HepG2 (cell line): ENCODE data around the gene KLHL30. TPM values are rescaled to one million over a fixed set of nuclear protein-coding genes. Genes with fewer than 3 reads are reported as not detected.

Experiments
- ATAC-seq: fragments of 200-7000 bp; cut with Tn5 transposase; 3 replicates; pipeline ENCODE4 v1.9.1; 2020; ENCODE audit warnings: mild to moderate bottlenecking, moderate library complexity
- BruUV-seq: library from RNA; stranded (reverse); fragments of 400-500 nt; replicated peaks from 2 replicates; lab custom pipeline; 2021; lab: Mats Ljungman, UMichigan
- CTCF ChIA-PET: fragments of 300-600 bp; formaldehyde crosslinking; extraction: SDS; loops from one replicate; lab custom pipeline; 2021; ENCODE audit warnings: low total read pairs, inconsistent platforms, low intra/inter-chr PET ratio; lab: Yijun Ruan, JAX
- POLR2A ChIA-PET: fragments of 350-600 bp; sonication (Branson Sonifier 250); formaldehyde crosslinking; loops from one replicate; lab custom pipeline; 2020; ENCODE audit warnings: antibody characterized with exemption, inconsistent platforms; lab: Yijun Ruan, JAX
- DNase-seq: peaks from one replicate; pipeline ENCODE4 v3.0.0-alpha.2; 2015; ENCODE audit warnings: low spot score
- FAIRE-seq: peaks from 3 replicates; lab custom pipeline; 2011; peaks lifted over from hg19 to GRCh38; lab: Jason Lieb, UNC
- H2AFZ ChIP-seq: one replicate; pipeline ENCODE4 v1.6.1; 2011; ENCODE audit warnings: low read length, inconsistent platforms
- H3K27ac ChIP-seq: fragments of 300-600 bp; 3 replicates; pipeline ENCODE4 v1.8.0; 2011; ENCODE audit warnings: mixed run types, mild to moderate bottlenecking, mixed read lengths, low read length, inconsistent platforms; ENCODE audit not compliant: insufficient read depth; ENCODE audit errors: extremely low read length
- H3K27me3 ChIP-seq, 2 experiments: fragments of 200-600 bp in 1 of 2; 2 replicates in 1 of 2; 3 replicates in 1 of 2; pipeline versions ENCODE4 v1.6.0 to v1.8.0; 2011; ENCODE audit warnings: low read length in 2 of 2, mild to moderate bottlenecking in 2 of 2, moderate library complexity in 2 of 2, inconsistent platforms in 1 of 2; ENCODE audit not compliant: insufficient read depth in 2 of 2, control insufficient read depth in 1 of 2
- H3K36me3 ChIP-seq, 2 experiments: fragments of 200-600 bp in 1 of 2; replicated peaks in 1 of 2; 2 replicates in 1 of 2; 3 replicates in 1 of 2; pipeline versions ENCODE4 v1.5.1 to v1.8.0; 2011; ENCODE audit warnings: low read length in 2 of 2, inconsistent platforms in 1 of 2; ENCODE audit not compliant: insufficient read depth in 2 of 2, control insufficient read depth in 1 of 2
- H3K4me1 ChIP-seq: 2 replicates; pipeline ENCODE4 v1.5.1; 2012; ENCODE audit warnings: low read length, inconsistent platforms; ENCODE audit not compliant: insufficient read depth
- H3K4me2 ChIP-seq: 2 replicates; pipeline ENCODE4 v1.6.0; 2011; ENCODE audit warnings: low read depth, low read length, inconsistent platforms
- H3K4me3 ChIP-seq, 3 experiments: fragments of 200-600 bp in 1 of 3; sonication (generic), shearing (Covaris generic) in 1 of 3; replicated peaks in 1 of 3; 2 replicates each; pipeline ENCODE4 v1.5.1; 2011 to 2016; ENCODE audit warnings: low read length in 3 of 3, inconsistent platforms in 2 of 3, low read depth in 2 of 3, mild to moderate bottlenecking in 2 of 3, control low read depth in 1 of 3, mixed read lengths in 1 of 3; ENCODE audit not compliant: insufficient read depth in 1 of 3
- H3K79me2 ChIP-seq: one replicate; pipeline ENCODE4 v1.6.1; 2011; ENCODE audit warnings: low read length, inconsistent platforms; ENCODE audit not compliant: insufficient read depth
- H3K9ac ChIP-seq: 2 replicates; pipeline ENCODE4 v1.6.0; 2011; ENCODE audit warnings: mild to moderate bottlenecking, low read depth, low read length, inconsistent platforms; ENCODE audit not compliant: insufficient read depth
- H3K9me3 ChIP-seq: 2 replicates; pipeline ENCODE4 v1.5.1; 2012; ENCODE audit warnings: mild to moderate bottlenecking, low read length
- H4K20me1 ChIP-seq: 2 replicates; pipeline ENCODE4 v1.6.0; 2011; ENCODE audit warnings: inconsistent platforms, mild to moderate bottlenecking, low read length, moderate library complexity; ENCODE audit not compliant: insufficient read depth
- CBX5 ChIP-seq: sonication (generic); formaldehyde crosslinking; IDR thresholded peaks from 2 replicates; pipeline ENCODE4 v1.4.0; 2020; ENCODE audit warnings: missing genetic modification reagents, borderline replicate concordance
- FOXC1 ChIP-seq: sonication (generic); formaldehyde crosslinking; IDR thresholded peaks from 2 replicates; pipeline ENCODE4 v1.8.0; 2022; ENCODE audit warnings: mild to moderate bottlenecking, missing genetic modification reagents, borderline replicate concordance
- KDM3A ChIP-seq: IDR thresholded peaks from 2 replicates; pipeline ENCODE4 v1.6.1; 2018; ENCODE audit warnings: low read depth, missing compliant biosample characterization
- KLF12 ChIP-seq: sonication (generic); formaldehyde crosslinking; IDR thresholded peaks from 2 replicates; pipeline ENCODE4 v1.4.0; 2020; ENCODE audit warnings: missing genetic modification reagents, borderline replicate concordance
- MATR3 ChIP-seq: sonication (generic); formaldehyde crosslinking; IDR thresholded peaks from 2 replicates; pipeline ENCODE4 v1.4.0; 2020; ENCODE audit warnings: missing genetic modification reagents
- ZBTB7A ChIP-seq: sonication (generic); formaldehyde crosslinking; IDR thresholded peaks from 2 replicates; pipeline ENCODE4 v1.8.0; 2022; ENCODE audit warnings: mild to moderate bottlenecking, missing genetic modification reagents
- ZFP62 ChIP-seq: sonication (generic); formaldehyde crosslinking; IDR thresholded peaks from 2 replicates; pipeline ENCODE4 v1.4.0; 2020; ENCODE audit warnings: missing genetic modification reagents
- ZNF17 ChIP-seq: sonication (generic); formaldehyde crosslinking; IDR thresholded peaks from 2 replicates; pipeline ENCODE4 v1.5.0; 2020; ENCODE audit warnings: mild to moderate bottlenecking, missing genetic modification reagents
- ZNF264 ChIP-seq: sonication (generic); formaldehyde crosslinking; IDR thresholded peaks from 2 replicates; pipeline ENCODE4 v1.4.0; 2020; ENCODE audit warnings: missing genetic modification reagents
- ZNF557 ChIP-seq: sonication (generic); formaldehyde crosslinking; IDR thresholded peaks from 2 replicates; pipeline ENCODE4 v1.4.0; 2020; ENCODE audit warnings: missing genetic modification reagents
- ZNF563 ChIP-seq: sonication (generic); formaldehyde crosslinking; IDR thresholded peaks from 2 replicates; pipeline ENCODE4 v1.8.0; 2022; ENCODE audit warnings: mild to moderate bottlenecking, moderate library complexity, missing genetic modification reagents
- ZNF776 ChIP-seq: sonication (generic); formaldehyde crosslinking; IDR thresholded peaks from 2 replicates; pipeline ENCODE4 v1.4.0; 2020; ENCODE audit warnings: mild to moderate bottlenecking, missing genetic modification reagents
- WGBS: methylation state at CpG from one replicate; pipeline ENCODE4 v1.1.6; 2017; ENCODE audit warnings: low lambda C conversion rate; 5-methylcytosine and 5-hydroxymethylcytosine counted together
- in situ Hi-C: cut with HindIII; loops from 2 replicates; pipeline ENCODE4 v1.10.0; 2017; ENCODE audit warnings: low pct_unique_long_range_greater_than_20kb; ENCODE audit not compliant: extremely low pct_ligation_motif_present
- intact Hi-C: fragments of 100-400 bp; cut with micrococcal nuclease; formaldehyde crosslinking; loops from one replicate; pipeline ENCODE4 v1.10.0; 2022; ENCODE audit not compliant: unreplicated experiment
- polyA plus RNA-seq, 8 experiments: library from polyadenylated mRNA; depleted of rRNA in 3 of 8; stranded (reverse) in 7 of 8; unstranded in 1 of 8; fragments of >200 nt; fragmentation: Illumina TruSeq in 4 of 8; extraction: Trizol in 4 of 8; gene quantifications; 2 replicates each; pipeline versions ENCODE4 v1.2.1 to v1.2.3, GENCODE V29; 2011 to 2016; ENCODE audit warnings: low read depth in 4 of 8, missing spikeins in 1 of 8, mixed read lengths in 1 of 8; ENCODE audit not compliant: insufficient read depth in 1 of 8
- total RNA-seq, 5 experiments: library from RNA; depleted of rRNA; stranded (reverse); fragments of >200 nt; fragmentation: Illumina TruSeq; extraction: Trizol; gene quantifications; 2 replicates each; pipeline ENCODE4 v1.2.3, GENCODE V29; 2016; ENCODE audit warnings: low read depth in 1 of 5
- TF ChIP-seq, protein P1 (sequence below): sonication (generic); formaldehyde crosslinking; IDR thresholded peaks from 2 replicates; pipeline ENCODE4 v1.4.0; 2020; ENCODE audit warnings: missing genetic modification reagents

Gene KLHL30
- total and polyA plus RNA-seq, 2 of the 13 experiments (the other 11 are each of a cell fraction or from before 2014, with no cell fraction given): 0.05 TPM; not detected in 1

GRCh38 chr2:238128061-238128440 lies 10.4 kb upstream of the KLHL30 start:
- Histone ChIP-seq H3K27me3 (peaks cover 3 to 18% of the 10 kb centered on the region in 2 experiments), H3K36me3 (no peaks in the 10 kb centered on the region), H3K4me3 (no peak overlapping the region), H4K20me1 (no peaks in the 10 kb centered on the region), H3K4me1 (peaks cover 9% of the 10 kb centered on the region), H3K9me3 (no peaks in the 10 kb centered on the region)
- ChIA-PET POLR2A (no interaction called here), CTCF (no interaction called here)
- ATAC-seq: no peak
- FAIRE-seq: no peak
- BruUV-seq: no TSS peak
- no peak for TF ChIP-seq ZFP62
- TF ChIP-seq ZNF776: 0 out of 2 replicates have a peak, but pooled peaks have one; percentile 30
- TF ChIP-seq ZNF264 (CRISPR knock-in tag): no peak
- TF ChIP-seq ZNF563 (CRISPR knock-in tag): 0 out of 2 replicates have a peak, but pooled peaks have one; percentile 8
- TF ChIP-seq, protein P1, sequence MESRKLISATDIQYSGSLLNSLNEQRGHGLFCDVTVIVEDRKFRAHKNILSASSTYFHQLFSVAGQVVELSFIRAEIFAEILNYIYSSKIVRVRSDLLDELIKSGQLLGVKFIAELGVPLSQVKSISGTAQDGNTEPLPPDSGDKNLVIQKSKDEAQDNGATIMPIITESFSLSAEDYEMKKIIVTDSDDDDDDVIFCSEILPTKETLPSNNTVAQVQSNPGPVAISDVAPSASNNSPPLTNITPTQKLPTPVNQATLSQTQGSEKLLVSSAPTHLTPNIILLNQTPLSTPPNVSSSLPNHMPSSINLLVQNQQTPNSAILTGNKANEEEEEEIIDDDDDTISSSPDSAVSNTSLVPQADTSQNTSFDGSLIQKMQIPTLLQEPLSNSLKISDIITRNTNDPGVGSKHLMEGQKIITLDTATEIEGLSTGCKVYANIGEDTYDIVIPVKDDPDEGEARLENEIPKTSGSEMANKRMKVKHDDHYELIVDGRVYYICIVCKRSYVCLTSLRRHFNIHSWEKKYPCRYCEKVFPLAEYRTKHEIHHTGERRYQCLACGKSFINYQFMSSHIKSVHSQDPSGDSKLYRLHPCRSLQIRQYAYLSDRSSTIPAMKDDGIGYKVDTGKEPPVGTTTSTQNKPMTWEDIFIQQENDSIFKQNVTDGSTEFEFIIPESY (CRISPR knock-in tag): no peak
- TF ChIP-seq, all 625 proteins: peak for 2
- 82% methylated on average over 22 of the region's 22 CpGs for WGBS
- H3K4me2 ChIP-seq: peak overlapping the region; percentile 82; the same call in 1 of the 2 replicates
- intact Hi-C loops: no loop called here
- H3K27ac ChIP-seq: no peak overlapping the region
- no peak overlapping the region for H2AFZ ChIP-seq
- in situ Hi-C loops: no loop called here
- no peak for DNase-seq
- no peak overlapping the region for H3K9ac ChIP-seq
- no peaks in the 10 kb centered on the region for H3K79me2 ChIP-seq

DNA sequence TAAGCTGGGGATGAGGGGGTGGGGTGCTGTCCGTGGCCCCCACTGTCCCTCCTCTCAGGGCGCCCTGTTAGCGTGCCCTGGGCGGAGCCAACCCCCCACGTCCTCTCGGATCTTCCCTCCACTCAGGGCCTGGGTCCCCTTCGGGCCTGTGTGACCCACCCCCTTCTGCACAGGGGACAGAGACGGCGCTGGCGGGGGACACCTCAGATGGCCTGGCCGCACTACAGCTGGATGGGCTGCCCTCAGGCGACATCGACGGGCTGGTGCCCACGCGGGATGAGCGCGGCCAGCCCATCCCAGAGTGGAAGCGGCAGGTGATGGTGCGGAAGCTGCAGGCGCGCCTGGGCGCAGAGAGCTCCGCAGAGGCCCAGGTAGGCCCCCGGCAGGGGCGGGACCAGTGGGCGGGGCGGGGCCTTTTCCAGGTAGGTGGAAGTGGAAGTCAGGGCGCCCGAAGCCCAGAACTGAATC lies 9.9 kb upstream of the KLHL30 start:
- ATAC-seq (no peak), DNase-seq (no peak), FAIRE-seq (no peak)
- WGBS: 85% methylated on average over 30 of the region's 30 CpGs
- TF ChIP-seq ZBTB7A (CRISPR knock-in tag): no peak
- TF ChIP-seq KLF12 (CRISPR knock-in tag): no peak
- TF ChIP-seq MATR3 (CRISPR knock-in tag): no peak
- TF ChIP-seq CBX5 (CRISPR knock-in tag): no peak
- TF ChIP-seq ZNF557 (CRISPR knock-in tag): no peak
- no peak for TF ChIP-seq FOXC1 (CRISPR knock-in tag)
- TF ChIP-seq ZNF17 (CRISPR knock-in tag): no peak
- TF ChIP-seq KDM3A (CRISPR knock-in tag): no peak
- Histone ChIP-seq H4K20me1 (no peaks in the 10 kb centered on the region), H2AFZ (no peak overlapping the region), H3K9ac (no peak overlapping the region), H3K4me2 (no peak overlapping the region), H3K4me1 (peaks cover 9% of the 10 kb centered on the region), H3K79me2 (no peaks in the 10 kb centered on the region), H3K36me3 (no peaks in the 10 kb centered on the region), H3K4me3 (no peak overlapping the region), H3K27me3 (peaks cover 2 to 13% of the 10 kb centered on the region in 2 experiments; a peak in 4 of 5 replicates), H3K27ac (no peak overlapping the region), H3K9me3 (no peaks in the 10 kb centered on the region)
- POLR2A ChIA-PET: no interaction called here
- CTCF ChIA-PET: no interaction called here
- intact Hi-C loops: no loop called here
- BruUV-seq: no TSS peak
- in situ Hi-C loops: no loop called here
